A673 (cell line): ENCODE measurements around the gene SPRING1. TPM values are rescaled to one million over a fixed set of nuclear protein-coding genes. Genes with fewer than 3 reads are reported as not detected.

Experiments
- BruUV-seq: library from RNA; stranded (reverse); fragments of 400-500 nt; replicated peaks from 2 replicates; lab custom pipeline; 2021; lab: Mats Ljungman, UMichigan
- CTCF ChIA-PET: fragments of 300-600 bp; sonication (Branson Sonifier 250); formaldehyde crosslinking; loops from one replicate; lab custom pipeline; 2022; ENCODE audit warnings: antibody characterized with exemption; lab: Charles Lee
- POLR2A ChIA-PET: fragments of 300-600 bp; sonication (Branson Sonifier 250); formaldehyde crosslinking; loops from one replicate; lab custom pipeline; 2022; ENCODE audit warnings: antibody characterized with exemption; ENCODE audit not compliant: low non-redundant PET; lab: Charles Lee
- DNase-seq: peaks from one replicate; pipeline ENCODE4 v3.0.0-alpha.2; 2015; ENCODE audit warnings: low spot score
- H3K27ac ChIP-seq: fragments of 200-600 bp; sonication (generic); 2 replicates; pipeline ENCODE4 v1.5.1; 2016; ENCODE audit warnings: mixed run types, low read depth, mild to moderate bottlenecking, mixed read lengths, antibody characterized with exemption, low read length; ENCODE audit not compliant: poor library complexity, severe bottlenecking
- H3K27me3 ChIP-seq: fragments of 200-600 bp; sonication (generic); replicated peaks from 2 replicates; pipeline ENCODE4 v1.6.1; 2017; ENCODE audit warnings: mixed run types, low read depth, mild to moderate bottlenecking, mixed read lengths, antibody characterized with exemption, low read length; ENCODE audit not compliant: insufficient read depth, poor library complexity
- H3K36me3 ChIP-seq: fragments of 200-600 bp; sonication (generic); 2 replicates; pipeline ENCODE4 v1.6.1; 2016; ENCODE audit warnings: mixed run types, mild to moderate bottlenecking, mixed read lengths, antibody characterized with exemption, low read length; ENCODE audit not compliant: insufficient read depth, poor library complexity, severe bottlenecking
- H3K4me1 ChIP-seq: fragments of 200-600 bp; sonication (generic); 2 replicates; pipeline ENCODE4 v1.6.1; 2017; ENCODE audit warnings: mixed run types, mild to moderate bottlenecking, mixed read lengths, antibody characterized with exemption, low read length; ENCODE audit not compliant: insufficient read depth, poor library complexity, severe bottlenecking
- H3K4me3 ChIP-seq: fragments of 200-600 bp; sonication (generic); 2 replicates; pipeline ENCODE4 v1.5.1; 2016; ENCODE audit warnings: low read depth, mixed run types, mild to moderate bottlenecking, mixed read lengths, low read length; ENCODE audit not compliant: poor library complexity, severe bottlenecking
- H3K9me3 ChIP-seq: fragments of 200-600 bp; sonication (generic); 2 replicates; pipeline ENCODE4 v1.6.1; 2016; ENCODE audit warnings: mixed run types, low read depth, mild to moderate bottlenecking, mixed read lengths, antibody characterized with exemption, low read length; ENCODE audit not compliant: poor library complexity, severe bottlenecking
- CTCF ChIP-seq: fragments of 300-800, 200-600 bp; sonication (generic); conservative IDR thresholded peaks from 2 replicates; pipeline ENCODE4 v1.5.1; 2017; ENCODE audit warnings: low read depth, mild to moderate bottlenecking, antibody characterized with exemption, low read length, moderate library complexity, mixed read lengths
- EZH2 ChIP-seq: fragments of 200-600 bp; sonication (generic); IDR thresholded peaks from 2 replicates; pipeline ENCODE4 v1.6.1; 2017; ENCODE audit warnings: borderline replicate concordance, low read depth, mild to moderate bottlenecking, mixed read lengths, antibody characterized with exemption, low read length; ENCODE audit not compliant: poor library complexity, severe bottlenecking
- intact Hi-C: fragments of 100-400 bp; cut with micrococcal nuclease; formaldehyde crosslinking; loops from one replicate; pipeline ENCODE4 v1.10.0; 2022; ENCODE audit not compliant: unreplicated experiment
- total RNA-seq: library from RNA; stranded (reverse); gene quantifications from 2 replicates; pipeline ENCODE4 v1.2.3, GENCODE V29; 2021

Gene SPRING1
- total RNA-seq, 1 experiment from 2014 or later = 23.0 TPM

DNA sequence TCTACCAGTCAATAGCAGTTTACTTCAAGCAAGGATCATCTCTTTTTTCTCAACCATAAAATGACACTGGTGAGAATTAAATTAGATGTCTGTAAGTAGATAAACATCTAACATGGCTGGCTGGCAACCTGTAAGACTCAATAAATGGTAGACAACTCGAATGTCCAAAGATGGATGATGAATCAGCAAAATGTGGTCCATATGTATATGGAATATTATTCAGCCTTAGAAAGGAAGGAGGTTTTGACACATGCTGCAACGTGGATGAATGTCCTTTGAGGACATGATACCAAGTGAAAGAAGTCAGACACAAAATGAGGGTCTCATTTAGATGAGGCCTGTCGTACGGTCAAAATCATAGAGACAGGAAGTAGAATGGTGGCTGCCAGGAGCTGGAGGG is 46.2 kb downstream of the SPRING1 start:
- intact Hi-C loops = loop anchor here (5.0 kb wide), 1 partner anchor 694 kb away; no protein-coding TSS in a partner anchor
- DNase-seq = no peak
- peaks cover 17% of the 10 kb centered on the region for H3K4me1 ChIP-seq
- POLR2A ChIA-PET = no interaction called here
- TF ChIP-seq CTCF = no peak
- no peaks in the 10 kb centered on the region for H3K27me3 ChIP-seq
- H3K27ac ChIP-seq = no peak overlapping the region
- BruUV-seq = no TSS peak
- CTCF ChIA-PET = interaction anchor here (2.0 kb wide), 1 partner anchor 17 kb away, joined by 7 read pairs; no protein-coding TSS in a partner anchor
- H3K36me3 ChIP-seq = no peaks in the 10 kb centered on the region
- H3K9me3 ChIP-seq = no peaks in the 10 kb centered on the region
- no peak overlapping the region for H3K4me3 ChIP-seq

DNA sequence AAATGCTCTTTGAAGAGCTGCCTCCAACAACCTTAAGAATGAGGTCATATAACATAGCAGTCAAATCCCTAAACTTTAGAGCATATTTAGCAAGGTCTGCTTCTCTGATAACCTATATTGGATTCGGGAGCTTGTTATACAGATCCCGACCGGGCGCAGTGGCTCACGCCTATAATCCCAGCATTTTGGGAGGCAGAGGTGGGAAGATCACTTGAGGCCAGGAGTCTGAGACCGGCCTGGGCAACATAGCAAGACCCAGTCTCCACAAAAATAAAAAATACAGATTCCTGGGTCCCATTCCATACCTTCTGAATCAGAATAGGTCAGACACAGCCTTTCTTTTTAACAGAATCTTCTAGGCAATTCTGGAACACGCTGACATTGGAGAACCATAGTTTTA is 46.7 kb downstream of the SPRING1 start:
- DNase-seq = no peak
- H3K36me3 ChIP-seq = no peaks in the 10 kb centered on the region
- no peak for TF ChIP-seq CTCF
- TF ChIP-seq EZH2 = no peak
- no TSS peak for BruUV-seq
- ChIA-PET POLR2A (no interaction called here), CTCF (no interaction called here)
- intact Hi-C loops = loop anchor here (5.0 kb wide), 1 partner anchor 694 kb away; no protein-coding TSS in a partner anchor
- H3K27ac ChIP-seq = no peak overlapping the region
- peaks cover 17% of the 10 kb centered on the region for H3K4me1 ChIP-seq
- no peaks in the 10 kb centered on the region for H3K27me3 ChIP-seq
- no peak overlapping the region for H3K4me3 ChIP-seq
- H3K9me3 ChIP-seq = no peaks in the 10 kb centered on the region

DNA sequence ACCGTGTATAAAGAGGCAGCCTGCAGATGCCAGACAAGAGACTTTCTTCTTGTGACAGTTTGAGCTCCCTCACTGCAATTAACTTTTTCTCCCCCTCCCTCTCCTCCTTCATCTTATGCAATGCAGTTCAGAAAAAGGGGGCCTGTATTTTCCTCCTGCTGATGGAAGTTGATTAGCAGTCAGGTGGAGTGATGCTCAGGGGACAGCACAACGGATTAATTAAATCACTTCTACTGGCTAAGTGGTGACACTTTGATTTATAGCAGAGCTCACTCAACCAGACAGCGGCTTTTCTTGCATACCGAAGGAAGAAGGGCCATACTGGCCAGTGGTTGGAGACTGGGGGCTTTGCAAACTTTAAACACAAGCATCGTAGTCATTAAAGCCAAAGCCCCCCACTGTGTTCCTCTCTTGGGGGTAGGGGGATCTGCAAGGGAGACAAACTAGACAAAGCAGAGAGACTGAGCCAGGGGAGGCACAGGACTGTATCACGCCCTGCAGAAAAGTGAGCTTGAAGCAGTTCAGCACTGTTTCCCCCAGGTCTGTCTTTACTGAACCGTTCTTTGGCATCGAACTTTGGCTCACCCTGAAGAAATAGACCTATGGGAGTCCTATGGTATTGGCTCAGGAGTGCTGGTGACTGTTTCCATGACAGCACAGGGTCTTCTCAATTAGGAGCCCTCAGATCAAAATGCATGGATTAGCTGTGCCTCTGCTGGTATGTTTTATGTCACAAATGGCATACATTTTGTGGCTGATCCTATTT is 47.7 kb downstream of the SPRING1 start:
- BruUV-seq = no TSS peak
- intact Hi-C loops = loop anchor here (5.0 kb wide), 1 partner anchor 693 kb away; no protein-coding TSS in a partner anchor
- POLR2A ChIA-PET = no interaction called here

More for the DNA sequence above, 47.7 kb downstream of the SPRING1 start:
- no peaks in the 10 kb centered on the region for H3K36me3 ChIP-seq
- no peaks in the 10 kb centered on the region for H3K9me3 ChIP-seq
- CTCF ChIA-PET = no interaction called here
- H3K27ac ChIP-seq = no peak overlapping the region
- no peak overlapping the region for H3K4me3 ChIP-seq
- TF ChIP-seq EZH2 (no peak), CTCF (no peak)
- DNase-seq = peak; percentile 24
- H3K4me1 ChIP-seq = peaks cover 17% of the 10 kb centered on the region
- H3K27me3 ChIP-seq = no peaks in the 10 kb centered on the region
